ENCODE data around the gene ATXN7L3.
A peak's percentile ranks its signal among the peaks of the same experiment; 100 is the strongest.

ATXN7L3 gene

GRCh38 chr17:44186307-44187130, 13.2 kb downstream of the ATXN7L3 start, which contains the start of gene TMUB2:
Gene TMUB2, plus strand, starts transcription at chr17:44186972. Its CDS starts 737 bp downstream, at chr17:44187709.
- H3K9me3 ChIP-seq: no peaks in the 10 kb centered on the region
- peak within 1 kb of the TSS; percentile 67 for H3K4me3 ChIP-seq
- H3K36me3 ChIP-seq (replicated peaks): peaks cover 42% of the 10 kb centered on the region
- peak; percentile 99 to 100 for DNase-seq (ENCODE audit: low spot score in 2 of 2)
- peaks cover 12% of the 10 kb centered on the region for H3K4me1 ChIP-seq
- in situ Hi-C loops (cut with MboI; ENCODE audit: low sequenced_read_pairs): no loop called here
- no peaks in the 10 kb centered on the region for H3K27me3 ChIP-seq (ENCODE audit: low read depth)

DNA sequence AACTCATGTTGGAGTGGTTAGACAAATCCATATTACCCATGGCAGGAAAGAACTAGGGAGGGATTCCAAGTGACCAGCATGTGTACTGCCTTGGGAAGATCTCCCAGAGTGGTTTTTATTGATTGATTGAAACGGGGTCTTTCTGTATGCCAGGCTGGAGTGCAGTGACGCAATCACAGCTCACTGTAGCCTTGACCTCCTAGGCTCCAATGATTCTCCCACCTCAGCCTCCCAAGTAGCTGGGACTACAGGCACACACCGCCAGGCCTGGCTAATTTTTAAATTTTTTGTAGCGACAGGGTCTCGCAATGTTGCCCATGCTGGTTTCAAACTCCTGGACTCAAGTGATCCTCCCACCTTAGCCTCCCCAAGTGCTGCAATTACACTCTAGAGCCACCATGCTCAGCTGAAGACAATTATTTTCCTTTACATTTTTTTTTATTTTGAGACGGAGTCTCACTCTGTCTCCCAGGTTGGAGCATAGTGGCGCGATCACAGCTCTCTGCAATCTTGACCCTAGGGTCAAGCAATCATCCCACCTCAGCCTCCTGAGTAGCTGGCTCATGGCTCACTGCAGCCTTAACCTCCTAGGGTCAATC, 15.4 kb downstream of the ATXN7L3 start:
- Histone ChIP-seq H3K36me3 (replicated peaks) (peaks cover 28% of the 10 kb centered on the region), H3K27me3 (ENCODE audit: low read depth) (no peaks in the 10 kb centered on the region), H3K4me1 (peaks cover 12% of the 10 kb centered on the region), H3K9me3 (no peaks in the 10 kb centered on the region), H3K4me3 (no peak overlapping the region)
- DNase-seq (ENCODE audit: low spot score in 2 of 2): no peak
- in situ Hi-C loops (cut with MboI; ENCODE audit: low sequenced_read_pairs): no loop called here

- in situ Hi-C loops (cut with MboI; ENCODE audit: low sequenced_read_pairs): no loop called here
Observed at GRCh38 chr17:44183024-44183423, 16.7 kb downstream of the ATXN7L3 start.

DNA sequence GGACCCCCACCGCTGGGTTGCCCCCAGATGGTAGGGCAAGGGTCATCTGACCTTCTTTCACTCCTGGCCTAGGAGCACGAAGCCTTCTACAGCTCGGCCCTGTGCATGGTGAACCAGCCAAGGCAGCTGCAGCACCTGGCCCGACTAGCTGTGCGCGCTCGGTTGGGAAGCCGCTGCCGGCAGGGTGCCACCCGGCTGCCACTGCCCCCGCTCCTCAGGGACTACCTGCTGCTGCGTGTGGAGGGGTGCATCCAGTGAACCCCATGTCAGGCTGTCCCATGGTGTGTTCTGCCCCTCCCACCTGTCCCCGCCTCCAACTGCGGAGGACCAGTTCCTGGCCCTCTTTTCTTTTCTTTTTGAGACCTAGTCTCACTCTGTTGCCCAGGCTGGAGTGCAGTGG, 21.6 kb downstream of the ATXN7L3 start:
- in situ Hi-C loops (cut with MboI; ENCODE audit: low sequenced_read_pairs): no loop called here
- Histone ChIP-seq H3K27me3 (ENCODE audit: low read depth) (no peaks in the 10 kb centered on the region), H3K36me3 (replicated peaks) (peaks cover 25% of the 10 kb centered on the region), H3K9me3 (no peaks in the 10 kb centered on the region), H3K4me3 (no peak overlapping the region), H3K4me1 (no peaks in the 10 kb centered on the region)
- no peak for DNase-seq (ENCODE audit: low spot score in 2 of 2)

More at GRCh38 chr17:44183024-44183423, 16.7 kb downstream of the ATXN7L3 start:
- Histone ChIP-seq H3K4me3 (no peak overlapping the region), H3K27me3 (ENCODE audit: low read depth) (no peaks in the 10 kb centered on the region), H3K36me3 (replicated peaks) (peaks cover 37% of the 10 kb centered on the region), H3K4me1 (peaks cover 12% of the 10 kb centered on the region), H3K9me3 (no peaks in the 10 kb centered on the region)
- no peak for DNase-seq (ENCODE audit: low spot score in 2 of 2)

GRCh38 chr17:44177640-44178039, 22.0 kb downstream of the ATXN7L3 start:
- H3K27me3 ChIP-seq (ENCODE audit: low read depth): no peaks in the 10 kb centered on the region
- no peak for DNase-seq (ENCODE audit: low spot score in 2 of 2)
- in situ Hi-C loops (cut with MboI; ENCODE audit: low sequenced_read_pairs): no loop called here
- no peaks in the 10 kb centered on the region for H3K9me3 ChIP-seq
- no peak overlapping the region for H3K4me3 ChIP-seq
- H3K4me1 ChIP-seq: no peaks in the 10 kb centered on the region
- peaks cover 20% of the 10 kb centered on the region for H3K36me3 ChIP-seq (replicated peaks)

GRCh38 chr17:44176671-44177501, 22.8 kb downstream of the ATXN7L3 start:
- Histone ChIP-seq H3K4me1 (no peaks in the 10 kb centered on the region), H3K36me3 (replicated peaks) (peaks cover 14% of the 10 kb centered on the region), H3K9me3 (no peaks in the 10 kb centered on the region), H3K27me3 (ENCODE audit: low read depth) (no peaks in the 10 kb centered on the region), H3K4me3 (no peak overlapping the region)
- in situ Hi-C loops (cut with MboI; ENCODE audit: low sequenced_read_pairs): no loop called here
- DNase-seq (ENCODE audit: low spot score in 2 of 2): no peak

GRCh38 chr17:44176257-44176656, 23.4 kb downstream of the ATXN7L3 start:
- Histone ChIP-seq H3K4me3 (no peak overlapping the region), H3K36me3 (replicated peaks) (peaks cover 9% of the 10 kb centered on the region), H3K9me3 (no peaks in the 10 kb centered on the region), H3K4me1 (no peaks in the 10 kb centered on the region), H3K27me3 (ENCODE audit: low read depth) (no peaks in the 10 kb centered on the region)
- no peak for DNase-seq (ENCODE audit: low spot score in 2 of 2)
- in situ Hi-C loops (cut with MboI; ENCODE audit: low sequenced_read_pairs): no loop called here

GRCh38 chr17:44174427-44174826, 25.3 kb downstream of the ATXN7L3 start:
- Histone ChIP-seq H3K9me3 (no peaks in the 10 kb centered on the region), H3K4me1 (no peaks in the 10 kb centered on the region), H3K27me3 (ENCODE audit: low read depth) (no peaks in the 10 kb centered on the region), H3K4me3 (no peak overlapping the region), H3K36me3 (replicated peaks) (peaks cover 9% of the 10 kb centered on the region)
- in situ Hi-C loops (cut with MboI; ENCODE audit: low sequenced_read_pairs): no loop called here
- DNase-seq (ENCODE audit: low spot score in 2 of 2): no peak

GRCh38 chr17:44171931-44172455, 27.7 kb downstream of the ATXN7L3 start:
- in situ Hi-C loops (cut with MboI; ENCODE audit: low sequenced_read_pairs): no loop called here
- Histone ChIP-seq H3K27me3 (ENCODE audit: low read depth) (no peaks in the 10 kb centered on the region), H3K4me1 (no peaks in the 10 kb centered on the region), H3K36me3 (replicated peaks) (no peaks in the 10 kb centered on the region; the same call in 1 of the 2 replicates), H3K9me3 (no peaks in the 10 kb centered on the region), H3K4me3 (no peak overlapping the region)
- DNase-seq (ENCODE audit: low spot score in 2 of 2): no peak

- H3K4me3 ChIP-seq: no peak within 1 kb of the TSS
Observed at GRCh38 chr17:44170499-44171201, 29.0 kb downstream of the ATXN7L3 start, which contains the start of gene ASB16. Gene ASB16, plus strand, starts transcription at chr17:44170704. Its CDS starts 86 bp downstream, at chr17:44170790.

GRCh38 chr17:44170135-44170498, 29.6 kb downstream of the ATXN7L3 start:
- no peak for DNase-seq (ENCODE audit: low spot score in 2 of 2)
- H3K9me3 ChIP-seq: no peaks in the 10 kb centered on the region
- no peaks in the 10 kb centered on the region for H3K27me3 ChIP-seq (ENCODE audit: low read depth)
- H3K4me1 ChIP-seq: no peaks in the 10 kb centered on the region
- H3K36me3 ChIP-seq (replicated peaks): no peaks in the 10 kb centered on the region; the same call in 1 of the 2 replicates
- in situ Hi-C loops (cut with MboI; ENCODE audit: low sequenced_read_pairs): no loop called here
- H3K4me3 ChIP-seq: no peak overlapping the region

More at GRCh38 chr17:44170499-44171201, 29.0 kb downstream of the ATXN7L3 start, which contains the start of gene ASB16:
- Histone ChIP-seq H3K4me1 (no peaks in the 10 kb centered on the region), H3K9me3 (no peaks in the 10 kb centered on the region), H3K36me3 (replicated peaks) (no peaks in the 10 kb centered on the region; the same call in 1 of the 2 replicates), H3K27me3 (ENCODE audit: low read depth) (no peaks in the 10 kb centered on the region)
- no peak for DNase-seq (ENCODE audit: low spot score in 2 of 2)
- in situ Hi-C loops (cut with MboI; ENCODE audit: low sequenced_read_pairs): no loop called here

GRCh38 chr17:44167181-44167861, 32.4 kb downstream of the ATXN7L3 start:
- DNase-seq (ENCODE audit: low spot score in 2 of 2): no peak
- Histone ChIP-seq H3K4me1 (no peaks in the 10 kb centered on the region), H3K36me3 (replicated peaks) (peaks cover 3% of the 10 kb centered on the region), H3K4me3 (no peak overlapping the region), H3K27me3 (ENCODE audit: low read depth) (no peaks in the 10 kb centered on the region), H3K9me3 (no peaks in the 10 kb centered on the region)
- in situ Hi-C loops (cut with MboI; ENCODE audit: low sequenced_read_pairs): no loop called here

Data from HAP-1 (cell line).